ENCODE results near the gene CNGA4.
"Not testable (repeated sequence)": the region's sequence is repeated elsewhere in the genome, so short reads cannot be mapped to it uniquely, and the experiment has no call there.

Gene CNGA4

GRCh38 chr11:6225896-6226295, 13.0 kb upstream of the CNGA4 start:
- DNase-seq, result peak; percentile 62 to 69

- DNase-seq, result no peak
Measured at GRCh38 chr11:6228520-6228919, 10.4 kb upstream of the CNGA4 start.

GRCh38 chr11:6229911-6230310, 9.0 kb upstream of the CNGA4 start:
- peak; percentile 11 to 25 for DNase-seq

- no peak for DNase-seq
Measured at GRCh38 chr11:6232899-6233298, 6.0 kb upstream of the CNGA4 start.

- DNase-seq, result no peak
Measured at GRCh38 chr11:6233984-6234386, 4.9 kb upstream of the CNGA4 start.

GRCh38 chr11:6234387-6235107, 4.3 kb upstream of the CNGA4 start, which contains the start of gene FHIP1B:
Gene FHIP1B (minus strand): TSS chr11:6234636. CDS start chr11:6224516, 10,120 bp downstream.
- DNase-seq, result peak; percentile 98 to 99

GRCh38 chr11:6237266-6237665, 1.6 kb upstream of the CNGA4 start:
- no peak for DNase-seq

- DNase-seq, result no peak
Measured at GRCh38 chr11:6237761-6238302, 1.1 kb upstream of the CNGA4 start.

GRCh38 chr11:6240139-6240538, 1.2 kb downstream of the CNGA4 start:
- DNase-seq, result no peak

- DNase-seq, result peak in 1 of 2 experiments; percentile 21
Measured at GRCh38 chr11:6240781-6241180, 1.9 kb downstream of the CNGA4 start.

- no peak for DNase-seq
Measured at GRCh38 chr11:6241316-6241715, 2.4 kb downstream of the CNGA4 start.

- no peak for DNase-seq
Measured at GRCh38 chr11:6245536-6245935, 6.6 kb downstream of the CNGA4 start.

GRCh38 chr11:6248248-6248647, 9.4 kb downstream of the CNGA4 start:
- no peak for DNase-seq

- not testable (repeated sequence) for DNase-seq
Measured at GRCh38 chr11:6248897-6249296, 10.0 kb downstream of the CNGA4 start.

GRCh38 chr11:6249770-6250555, 11.1 kb downstream of the CNGA4 start:
- peak in 1 of 2 experiments; percentile 24 for DNase-seq

GRCh38 chr11:6251120-6251733, 12.3 kb downstream of the CNGA4 start:
- DNase-seq, result peak; percentile 23 to 52

- no peak for DNase-seq
Measured at GRCh38 chr11:6251990-6252473, 13.1 kb downstream of the CNGA4 start.

GRCh38 chr11:6253197-6253596, 14.3 kb downstream of the CNGA4 start:
- no peak for DNase-seq

GRCh38 chr11:6258141-6258540, 19.3 kb downstream of the CNGA4 start:
- no peak for DNase-seq

- no peak for DNase-seq
Measured at GRCh38 chr11:6258571-6259081, 19.7 kb downstream of the CNGA4 start.

GRCh38 chr11:6260207-6260726, 21.4 kb downstream of the CNGA4 start:
- DNase-seq, result no peak

- no peak for DNase-seq
Measured at GRCh38 chr11:6263662-6264061, 24.8 kb downstream of the CNGA4 start.

GRCh38 chr11:6268820-6269219, 29.9 kb downstream of the CNGA4 start:
- no peak for DNase-seq

Measured in AML-193 (cell line).